GM19328 (cell line): ENCODE data around the gene ZNF814.
"Not testable (repeated sequence)": the region's sequence is repeated elsewhere in the genome, so short reads cannot be mapped to it uniquely, and the experiment has no call there.

Experiments
- ATAC-seq: cut with Tn5 transposase; IDR thresholded peaks from one replicate; pipeline ENCODE4 v1.9.1; 2021; ENCODE audit warnings: mild to moderate bottlenecking, moderate library complexity; ENCODE audit not compliant: unreplicated experiment

The ZNF814 gene

GRCh38 chr19:57867868-57868492 lies 20.9 kb downstream of the ZNF814 start:
- ATAC-seq = no peak

DNA sequence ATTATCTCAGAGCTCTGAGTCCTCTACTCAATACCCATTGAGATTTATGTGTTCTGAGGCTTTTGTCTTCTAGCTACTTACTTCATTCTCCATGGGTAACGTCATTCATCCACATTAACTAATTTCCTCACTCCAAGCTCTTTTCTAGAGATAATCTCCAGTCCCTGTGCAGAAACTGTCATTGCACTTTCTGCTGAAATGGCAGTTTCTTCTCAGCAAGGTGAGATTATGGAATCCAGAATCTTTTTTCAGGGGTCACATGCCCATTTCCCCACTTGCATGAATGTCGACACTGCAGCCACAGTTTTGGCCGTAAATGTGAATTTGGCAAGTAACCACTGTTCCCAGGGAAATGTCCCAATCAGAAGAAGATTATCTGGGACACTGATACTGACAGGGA lies 26.5 kb downstream of the ZNF814 start:
- not testable (repeated sequence) for ATAC-seq

GRCh38 chr19:57854117-57854516 lies 34.7 kb downstream of the ZNF814 start:
- not testable (repeated sequence) for ATAC-seq

- ATAC-seq = not testable (repeated sequence)
Observed at GRCh38 chr19:57851812-57852603, 36.8 kb downstream of the ZNF814 start.

DNA sequence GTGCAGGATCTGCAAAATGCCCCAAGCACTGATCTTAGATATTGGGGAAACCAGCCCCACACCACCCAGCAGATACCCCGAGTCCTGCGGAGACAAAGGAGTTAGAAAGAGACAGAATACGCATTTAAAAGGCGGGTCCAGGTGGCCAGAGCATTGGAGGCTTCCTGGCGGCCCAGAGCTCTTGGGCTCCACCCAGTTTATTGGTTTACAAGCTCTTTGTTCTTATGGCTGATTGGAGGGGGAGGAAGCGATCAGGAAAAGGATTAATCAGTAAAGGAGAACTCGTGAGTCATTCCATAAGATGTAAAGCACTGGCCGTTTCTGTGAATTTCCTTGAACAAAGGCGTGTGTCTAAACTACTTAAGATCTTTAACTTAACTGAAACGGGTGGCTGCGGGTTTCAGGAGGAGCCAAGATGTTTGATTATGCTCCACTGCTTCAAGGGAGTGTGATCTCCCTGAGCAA lies 38.3 kb downstream of the ZNF814 start:
- no peak for ATAC-seq

DNA sequence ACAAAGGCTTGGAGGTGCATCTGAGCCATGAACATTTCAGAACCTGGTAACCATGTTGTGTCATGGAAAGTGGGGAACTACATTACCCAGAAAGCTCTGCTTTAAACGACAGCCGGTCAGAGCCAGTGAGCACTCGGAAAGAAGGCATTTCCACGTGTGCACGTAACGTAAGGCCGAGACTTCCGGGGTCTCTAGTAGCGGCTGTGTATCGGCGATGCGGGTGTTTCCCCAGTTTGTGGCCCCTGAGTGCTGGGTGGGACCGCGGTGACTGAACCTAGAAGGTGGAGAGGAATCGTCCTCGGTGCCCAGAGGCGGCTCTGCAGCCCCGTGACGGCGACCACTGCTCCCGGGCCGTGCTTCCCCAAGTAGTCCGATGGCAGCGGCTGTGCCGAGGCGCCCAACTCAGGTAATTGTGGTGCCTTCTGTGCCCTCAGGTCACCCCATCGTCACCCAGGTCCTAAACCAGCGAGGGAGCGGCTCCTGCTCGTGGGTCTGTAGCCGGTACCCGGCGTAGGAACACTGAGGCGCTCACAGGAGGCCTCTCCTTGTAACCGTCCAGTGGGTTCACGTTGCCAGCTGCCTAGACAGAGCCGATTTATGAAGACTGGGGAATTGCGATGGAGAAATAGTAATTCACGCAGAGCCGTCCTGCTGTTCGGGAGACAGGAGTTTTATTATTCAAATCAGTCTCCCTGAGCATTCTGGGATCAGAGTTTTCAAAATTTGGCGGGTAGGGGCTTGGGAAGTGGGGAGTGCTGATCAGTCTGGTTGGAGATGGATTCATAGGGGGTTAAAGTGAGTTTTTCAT lies 39.0 kb downstream of the ZNF814 start, which contains the start of gene ZNF587:
Gene ZNF587 (plus strand): TSS at position 194 of the 808 bp plus-strand sequence. CDS start 180 bp downstream, at position 374.
- ATAC-seq = peak; percentile 91

- ATAC-seq = peak; percentile 26
Observed at GRCh38 chr19:57849162-57849665, 39.6 kb downstream of the ZNF814 start.

- not testable (repeated sequence) for ATAC-seq
Observed at GRCh38 chr19:57847164-57847563, 41.7 kb downstream of the ZNF814 start.

GRCh38 chr19:57841122-57841763 lies 47.6 kb downstream of the ZNF814 start:
- no peak for ATAC-seq

DNA sequence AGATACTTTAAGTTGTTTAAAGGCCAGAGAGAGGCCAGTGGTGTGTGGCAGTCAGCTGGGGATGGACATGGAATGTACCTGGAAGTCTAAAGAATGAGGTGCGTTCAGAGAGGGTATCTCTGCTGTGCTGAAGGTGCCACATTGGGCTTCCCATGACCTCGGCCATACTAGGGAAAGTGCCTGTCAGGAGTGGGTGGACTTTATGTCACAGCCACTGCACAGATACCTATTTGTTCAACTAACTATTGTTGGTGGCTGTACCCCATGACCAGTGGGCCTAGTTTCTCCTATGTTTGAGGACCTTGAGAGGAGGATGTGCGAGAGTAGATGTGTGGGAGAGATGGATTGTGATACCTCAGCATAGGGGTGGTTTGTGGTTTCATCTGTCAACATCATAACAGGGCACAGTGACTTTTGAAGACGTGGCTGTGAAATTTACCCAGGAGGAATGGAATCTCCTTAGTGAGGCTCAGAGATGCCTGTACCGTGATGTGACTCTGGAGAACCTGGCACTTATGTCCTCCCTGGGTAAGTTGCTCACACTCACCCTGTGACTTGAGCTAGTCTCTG lies 50.1 kb downstream of the ZNF814 start:
- not testable (repeated sequence) for ATAC-seq

DNA sequence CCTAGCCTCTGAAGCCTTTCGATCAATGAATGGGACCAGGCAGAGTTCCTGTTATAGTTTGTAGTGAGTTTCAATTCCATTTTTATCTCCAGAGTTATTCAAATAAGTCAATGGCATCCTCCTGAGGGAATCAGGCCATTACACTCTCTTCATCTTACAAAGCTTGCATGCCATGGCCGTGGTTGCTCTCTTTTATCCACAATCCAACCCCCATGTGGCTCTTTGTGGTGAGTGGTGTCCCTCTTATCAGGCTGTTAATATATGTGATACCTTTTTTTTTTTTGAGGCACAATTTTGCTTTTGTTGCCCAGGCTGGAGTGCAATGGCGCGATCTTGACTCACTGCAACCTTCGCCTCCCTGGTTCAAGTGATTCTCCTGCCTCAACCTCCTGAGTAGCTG lies 51.8 kb downstream of the ZNF814 start:
- not testable (repeated sequence) for ATAC-seq

DNA sequence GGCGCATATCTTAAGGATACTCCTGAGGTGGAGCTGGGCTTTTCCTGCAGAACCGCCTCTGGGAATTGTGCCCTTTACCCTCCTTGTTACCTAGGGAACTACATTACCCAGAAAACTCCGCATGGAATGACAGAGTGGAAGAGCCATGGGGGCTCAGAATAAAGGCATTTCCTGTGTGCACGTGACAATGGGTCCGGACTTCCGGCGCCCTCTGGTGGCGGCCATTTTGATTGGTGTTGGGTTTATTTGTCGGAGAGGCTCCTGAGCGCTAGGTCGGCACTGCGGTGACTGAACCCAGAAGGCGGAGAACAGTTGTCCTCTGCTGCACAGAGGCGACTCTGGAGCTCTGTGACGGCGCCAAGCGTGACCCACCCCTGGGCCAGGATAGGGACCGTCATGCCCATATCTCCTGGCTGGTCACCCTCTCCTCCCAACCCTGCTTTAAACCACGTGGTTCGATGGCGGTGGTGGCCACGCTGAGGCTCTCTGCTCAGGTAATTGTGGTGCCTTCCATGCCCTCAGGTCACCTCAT lies 58.7 kb downstream of the ZNF814 start, which contains the start of gene ZNF587B:
Gene ZNF587B (plus strand): TSS at position 229 of the 532 bp plus-strand sequence. CDS start 230 bp downstream, at position 459.
- ATAC-seq = no peak

DNA sequence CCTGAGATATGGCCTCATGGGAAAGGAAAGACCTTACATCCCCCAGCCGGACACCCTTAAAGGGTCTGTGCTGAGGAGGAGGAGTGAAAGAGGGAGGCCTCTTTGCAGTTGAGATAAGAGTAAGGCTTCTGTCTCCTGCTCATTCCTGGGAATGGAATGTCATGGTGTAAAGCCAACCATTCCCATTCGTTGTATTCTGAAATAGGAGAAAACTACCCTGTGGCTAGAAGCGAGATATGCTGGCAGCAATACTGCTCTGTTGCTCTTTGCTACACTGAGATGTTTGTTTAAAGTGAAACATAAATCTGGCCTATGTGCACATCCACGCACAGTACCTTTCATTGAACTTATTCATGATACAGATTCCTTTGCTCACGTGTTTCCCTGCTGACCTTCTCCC lies 59.5 kb downstream of the ZNF814 start:
- ATAC-seq = no peak

GRCh38 chr19:57825511-57825910 lies 63.3 kb downstream of the ZNF814 start:
- no peak for ATAC-seq

DNA sequence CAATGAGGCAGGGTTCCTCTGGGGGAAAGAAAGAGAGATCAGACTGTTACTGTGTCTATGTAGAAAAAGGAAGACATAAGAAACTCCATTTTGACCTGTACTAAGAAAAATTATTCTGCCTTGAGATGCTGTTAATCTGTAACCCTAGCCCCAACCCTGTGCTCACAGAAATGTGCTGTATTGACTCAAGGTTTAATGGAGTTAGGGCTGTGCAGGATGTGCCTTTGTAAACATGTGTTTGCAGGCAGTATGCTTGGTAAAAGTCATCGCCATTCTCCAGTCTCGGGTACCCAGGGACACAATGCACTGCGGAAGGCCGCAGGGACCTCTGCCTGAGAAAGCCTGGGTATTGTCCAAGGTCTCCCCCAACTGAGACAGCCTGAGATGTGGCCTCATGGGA lies 65.2 kb downstream of the ZNF814 start:
- not testable (repeated sequence) for ATAC-seq

- not testable (repeated sequence) for ATAC-seq
Observed at GRCh38 chr19:57823155-57823554, 65.7 kb downstream of the ZNF814 start.

DNA sequence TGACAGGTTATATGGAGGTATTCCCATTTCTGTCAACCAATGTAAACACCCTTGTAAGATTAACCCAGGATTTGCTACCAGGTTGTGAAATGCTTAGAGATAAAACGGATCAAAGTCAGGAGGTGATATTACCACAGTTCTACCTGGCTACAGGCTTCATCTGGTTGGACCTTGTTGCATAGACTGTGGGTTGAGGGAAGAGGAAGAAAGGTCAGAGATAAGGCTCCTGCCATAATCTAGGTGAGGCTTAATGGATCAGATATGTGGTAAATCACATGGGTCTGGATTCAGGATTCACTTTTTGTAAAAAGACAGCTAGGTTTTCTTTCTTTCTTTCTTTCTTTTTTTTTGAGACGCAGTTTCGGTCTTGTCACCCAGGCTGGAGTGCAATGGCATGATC lies 67.3 kb downstream of the ZNF814 start:
- ATAC-seq = not testable (repeated sequence)

- not testable (repeated sequence) for ATAC-seq
Observed at GRCh38 chr19:57821095-57821494, 67.7 kb downstream of the ZNF814 start.

GRCh38 chr19:57820599-57820998 lies 68.2 kb downstream of the ZNF814 start:
- ATAC-seq = no peak
